ENCODE results near the gene SMG5.

SMG5 gene

GRCh38 chr1:156281281-156281680 lies 1.3 kb downstream of the SMG5 start:
- in situ Hi-C loops (cut with MboI; ENCODE audit: low sequenced_read_pairs) = no loop called here

- in situ Hi-C loops (cut with MboI; ENCODE audit: low sequenced_read_pairs) = no loop called here
These were observed 2.8 kb downstream of the SMG5 start for GRCh38 chr1:156279837-156280236.

GRCh38 chr1:156276966-156277381 lies 5.7 kb downstream of the SMG5 start:
- in situ Hi-C loops (cut with MboI; ENCODE audit: low sequenced_read_pairs) = no loop called here

DNA sequence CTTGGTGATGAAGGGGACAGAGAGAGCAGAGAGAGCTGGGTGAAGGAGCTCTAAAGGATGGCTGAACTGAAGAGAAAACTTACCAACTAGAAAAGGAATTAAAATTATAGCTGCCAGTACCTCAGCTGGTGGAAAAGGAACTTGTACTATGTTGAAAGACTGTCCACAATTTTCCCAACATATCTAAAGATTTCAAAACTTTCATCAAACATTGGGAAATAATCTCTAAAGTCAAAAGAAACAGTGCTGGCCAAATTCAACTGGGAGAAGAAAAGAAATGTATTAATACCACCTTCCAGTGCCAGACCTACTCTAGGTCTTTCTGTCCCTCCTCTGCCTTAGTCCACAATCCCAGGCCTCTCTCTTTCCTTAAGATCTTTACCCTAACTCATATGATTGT lies 6.1 kb downstream of the SMG5 start:
- in situ Hi-C loops (cut with MboI; ENCODE audit: low sequenced_read_pairs) = no loop called here

DNA sequence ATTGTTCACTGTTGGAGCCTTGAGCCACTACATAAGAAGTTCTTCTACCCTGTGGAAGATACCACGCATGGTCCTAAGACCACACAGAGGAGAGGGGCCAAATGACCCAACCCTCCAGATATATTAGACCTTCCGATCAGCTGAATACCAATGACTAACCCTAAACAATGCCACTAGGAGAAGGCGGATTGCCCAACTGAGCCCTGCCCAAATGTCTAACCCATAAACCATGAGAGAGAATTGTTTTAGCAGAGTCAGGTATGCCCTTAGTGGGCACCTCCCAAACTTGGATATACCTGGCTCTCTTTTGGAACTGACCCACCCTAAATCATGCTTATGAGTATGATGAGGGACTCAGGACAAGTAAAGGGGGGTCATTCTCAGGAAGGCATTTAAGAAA lies 12.3 kb downstream of the SMG5 start:
- in situ Hi-C loops (cut with MboI; ENCODE audit: low sequenced_read_pairs) = no loop called here

- in situ Hi-C loops (cut with MboI; ENCODE audit: low sequenced_read_pairs) = no loop called here
These were observed 14.3 kb downstream of the SMG5 start for GRCh38 chr1:156268336-156268735.

GRCh38 chr1:156266051-156266450 lies 16.6 kb downstream of the SMG5 start:
- in situ Hi-C loops (cut with MboI; ENCODE audit: low sequenced_read_pairs) = no loop called here

GRCh38 chr1:156263288-156263655 lies 19.4 kb downstream of the SMG5 start:
- in situ Hi-C loops (cut with MboI; ENCODE audit: low sequenced_read_pairs) = no loop called here

DNA sequence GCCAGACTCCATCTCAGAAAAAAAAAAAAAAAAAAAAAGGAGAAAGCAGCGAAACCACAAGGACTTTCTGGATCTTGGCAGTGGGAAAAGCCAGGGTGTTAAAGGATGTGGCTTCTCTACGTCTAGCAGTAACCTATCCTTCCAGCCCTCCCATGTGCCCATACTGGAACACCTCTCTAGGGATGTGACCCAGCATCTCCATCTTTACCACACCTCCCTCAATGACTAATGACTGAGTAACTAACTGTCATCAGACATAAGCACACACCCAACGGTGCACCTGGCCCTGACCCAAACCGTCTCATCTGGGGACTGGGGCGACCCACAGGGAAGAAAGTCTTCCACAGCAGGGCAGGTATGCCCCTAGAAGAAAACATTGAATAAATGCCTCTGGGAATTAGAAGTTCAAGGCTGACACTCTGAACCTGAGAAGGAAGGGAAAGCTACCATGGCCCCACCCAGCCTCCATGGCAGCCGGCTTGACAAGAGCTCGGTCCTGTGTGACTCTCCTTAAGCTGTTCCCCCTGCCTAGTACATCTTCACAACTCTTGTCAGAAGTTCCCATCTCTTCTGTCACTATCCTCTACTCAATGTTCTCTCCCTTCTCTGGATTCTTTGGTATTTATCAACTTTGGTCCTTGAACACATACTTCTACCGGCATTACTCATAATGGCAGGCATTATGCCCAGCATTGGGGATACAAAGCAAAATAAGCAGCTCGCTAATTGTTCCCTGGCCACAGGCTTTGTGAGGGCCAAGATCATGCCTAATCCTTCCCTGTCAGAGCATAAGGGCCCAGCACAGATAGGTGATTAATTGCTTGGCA lies 20.0 kb downstream of the SMG5 start:
- in situ Hi-C loops (cut with MboI; ENCODE audit: low sequenced_read_pairs) = no loop called here

GRCh38 chr1:156260896-156261295 lies 21.7 kb downstream of the SMG5 start:
- in situ Hi-C loops (cut with MboI; ENCODE audit: low sequenced_read_pairs) = no loop called here

GRCh38 chr1:156259805-156260204 lies 22.8 kb downstream of the SMG5 start:
- in situ Hi-C loops (cut with MboI; ENCODE audit: low sequenced_read_pairs) = no loop called here

- in situ Hi-C loops (cut with MboI; ENCODE audit: low sequenced_read_pairs) = no loop called here
These were observed 23.8 kb downstream of the SMG5 start for GRCh38 chr1:156258859-156259258.

DNA sequence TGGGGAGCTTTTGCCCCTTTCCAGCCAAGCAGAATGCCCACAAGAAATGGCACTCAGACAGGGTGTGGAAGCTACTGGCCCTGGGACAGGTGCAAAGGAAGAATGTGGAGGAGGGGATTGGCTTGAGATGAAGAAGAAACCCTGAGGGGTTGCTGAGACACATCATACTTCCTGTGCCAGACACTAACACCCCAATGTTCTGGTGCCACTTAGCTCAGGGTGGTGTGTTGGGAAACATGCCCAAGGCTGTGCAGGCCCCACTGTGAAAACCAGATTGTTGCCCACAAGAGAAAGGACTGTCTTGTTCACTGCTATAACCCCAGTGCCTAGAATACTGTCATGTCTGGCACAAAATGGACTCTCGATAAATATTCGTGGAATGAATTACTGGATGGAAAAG lies 24.9 kb downstream of the SMG5 start:
- in situ Hi-C loops (cut with MboI; ENCODE audit: low sequenced_read_pairs) = no loop called here

DNA sequence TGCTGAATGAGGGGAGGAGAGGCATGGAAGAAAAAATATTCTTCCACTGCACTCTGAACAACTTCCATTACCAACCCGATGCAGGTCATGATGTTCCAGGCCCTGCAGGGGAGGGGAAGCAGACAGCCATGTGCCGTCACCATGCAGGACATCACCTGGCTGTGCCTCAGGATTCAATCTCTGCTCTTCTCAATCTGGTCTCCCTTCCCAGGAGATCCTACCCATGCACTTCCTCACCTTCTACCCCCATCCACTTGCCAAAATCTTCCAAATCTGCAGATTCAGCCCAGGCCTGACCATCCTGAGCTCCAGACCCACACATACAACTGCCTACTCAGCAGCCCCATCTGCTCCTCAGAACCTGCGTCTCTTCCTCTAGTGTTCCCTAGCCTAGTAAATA lies 29.0 kb downstream of the SMG5 start:
- in situ Hi-C loops (cut with MboI; ENCODE audit: low sequenced_read_pairs) = no loop called here

DNA sequence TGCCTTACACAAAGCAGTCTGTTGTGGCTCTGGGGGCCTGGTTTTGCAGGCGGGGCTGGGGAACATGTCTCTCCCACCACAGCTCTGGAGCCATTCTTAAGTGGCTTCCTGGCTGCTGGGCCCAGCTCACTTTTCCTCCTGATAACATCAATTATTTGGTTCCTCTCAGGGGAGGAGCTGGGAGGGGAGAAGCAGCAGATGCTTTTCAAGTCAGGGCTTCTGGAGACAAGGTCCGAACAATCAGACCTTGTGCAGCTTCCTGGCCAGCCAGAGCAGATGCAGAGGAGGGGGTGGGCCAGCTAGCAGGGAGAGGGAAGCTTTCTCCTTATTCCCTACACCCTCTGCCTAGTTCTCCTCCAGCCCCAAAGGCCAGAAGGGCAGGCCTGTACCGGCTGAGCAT lies 31.1 kb downstream of the SMG5 start:
- in situ Hi-C loops (cut with MboI; ENCODE audit: low sequenced_read_pairs) = no loop called here

- in situ Hi-C loops (cut with MboI; ENCODE audit: low sequenced_read_pairs) = no loop called here
These were observed 33.0 kb downstream of the SMG5 start for GRCh38 chr1:156249593-156249992.

- in situ Hi-C loops (cut with MboI; ENCODE audit: low sequenced_read_pairs) = no loop called here
These were observed 34.3 kb downstream of the SMG5 start for GRCh38 chr1:156248323-156248683.

DNA sequence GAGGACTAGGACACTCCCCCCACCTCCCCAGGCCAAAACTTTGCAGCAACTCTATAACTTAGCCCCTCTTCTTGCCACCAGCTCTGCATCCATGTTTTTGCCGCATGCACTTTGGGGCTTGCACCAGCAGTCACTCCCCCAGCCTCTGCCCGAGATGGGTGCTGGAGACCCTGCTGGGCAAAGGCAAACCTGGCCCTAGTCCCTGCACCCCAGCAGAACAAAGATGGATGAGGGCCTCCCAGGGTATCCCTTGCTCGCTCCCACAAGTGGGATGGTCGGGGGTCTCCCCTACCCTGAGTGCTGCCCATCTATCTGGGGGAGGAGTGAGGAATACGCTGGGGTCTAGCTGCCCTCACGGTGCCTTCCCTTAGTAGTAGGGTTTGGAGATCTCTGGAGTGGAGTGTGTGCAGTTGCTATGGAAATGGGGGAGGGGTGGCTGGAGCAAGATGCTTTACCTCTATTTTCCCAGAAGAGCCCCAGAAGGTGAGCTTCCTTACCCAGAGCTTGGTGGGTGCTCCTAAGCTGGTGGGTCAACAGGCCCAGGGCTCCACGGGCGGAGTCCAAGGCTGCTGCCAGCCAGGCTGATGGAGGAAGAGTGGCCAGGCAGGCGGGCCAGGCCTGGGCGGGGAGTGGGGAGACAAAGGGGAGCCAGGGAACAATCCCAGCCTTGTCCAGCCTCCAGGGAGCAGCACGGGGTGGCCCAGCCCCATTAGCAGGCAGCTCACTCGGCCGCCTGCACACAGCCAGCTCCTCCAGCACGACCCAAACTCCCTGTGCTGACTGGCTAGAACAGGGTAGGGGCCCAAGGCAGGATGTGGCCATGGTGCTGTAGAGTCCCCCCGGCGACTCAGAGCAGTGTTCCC lies 34.9 kb downstream of the SMG5 start, which contains the start of gene PAQR6:
TSS of gene PAQR6 (minus strand) at position 597 of the 863 bp plus-strand sequence. CDS start 1,325 bp downstream, outside the sequence.
- in situ Hi-C loops (cut with MboI; ENCODE audit: low sequenced_read_pairs) = no loop called here

- in situ Hi-C loops (cut with MboI; ENCODE audit: low sequenced_read_pairs) = no loop called here
These were observed 35.7 kb downstream of the SMG5 start for GRCh38 chr1:156246781-156247459.

DNA sequence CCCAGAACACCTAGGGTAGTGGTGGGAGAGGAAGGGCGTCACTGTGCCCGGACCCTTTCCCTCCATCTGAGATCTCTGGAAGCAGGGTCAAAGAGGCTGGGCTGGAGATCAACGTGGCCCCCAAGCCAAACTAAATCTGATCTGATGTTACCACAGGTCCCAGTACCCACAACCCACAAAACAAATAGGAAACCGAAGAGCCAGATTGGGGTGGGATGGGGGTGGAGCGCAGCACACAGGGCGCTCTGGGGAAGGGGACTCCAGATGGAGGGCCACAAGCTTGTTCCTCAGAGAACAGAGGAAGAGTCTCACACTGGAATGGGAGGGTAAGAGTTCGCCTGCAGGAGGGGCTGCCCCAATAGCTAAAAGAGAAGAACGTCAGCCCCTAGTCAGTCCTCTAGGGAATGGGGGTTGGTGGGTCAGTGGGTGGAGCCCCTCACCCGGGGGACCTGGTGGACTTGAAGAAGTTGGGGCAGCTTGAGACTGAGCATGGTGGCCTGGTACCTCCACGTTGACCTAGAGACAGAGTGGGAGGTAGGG lies 36.3 kb downstream of the SMG5 start:
- in situ Hi-C loops (cut with MboI; ENCODE audit: low sequenced_read_pairs) = no loop called here
